GM04503 (cell line): ENCODE measurements around the gene GALNTL6.

Experiments
- DNase-seq: peaks from one replicate; pipeline ENCODE4 v3.0.0-alpha.2; 2012; ENCODE audit warnings: low read depth

Gene GALNTL6

DNA sequence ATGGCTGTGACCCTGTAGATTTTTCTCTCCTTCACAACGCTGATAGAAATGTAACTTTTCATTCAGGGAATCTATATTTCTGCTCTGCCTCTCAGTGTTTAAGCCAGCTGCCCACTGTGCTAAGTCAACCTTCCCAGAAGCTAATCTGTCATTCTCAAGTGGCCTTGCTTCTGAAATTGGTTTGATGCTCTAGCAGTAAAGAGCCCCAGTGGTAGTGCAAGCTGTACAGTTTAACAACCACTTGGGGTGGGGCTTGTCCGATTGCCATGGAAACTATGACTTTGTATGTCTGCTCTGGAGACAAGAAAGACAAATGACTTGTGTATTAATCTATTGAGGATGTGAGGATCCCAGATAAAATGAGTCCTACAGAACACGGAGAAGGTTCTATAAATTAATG lies 734.5 kb downstream of the GALNTL6 start:
- no peak for DNase-seq

DNA sequence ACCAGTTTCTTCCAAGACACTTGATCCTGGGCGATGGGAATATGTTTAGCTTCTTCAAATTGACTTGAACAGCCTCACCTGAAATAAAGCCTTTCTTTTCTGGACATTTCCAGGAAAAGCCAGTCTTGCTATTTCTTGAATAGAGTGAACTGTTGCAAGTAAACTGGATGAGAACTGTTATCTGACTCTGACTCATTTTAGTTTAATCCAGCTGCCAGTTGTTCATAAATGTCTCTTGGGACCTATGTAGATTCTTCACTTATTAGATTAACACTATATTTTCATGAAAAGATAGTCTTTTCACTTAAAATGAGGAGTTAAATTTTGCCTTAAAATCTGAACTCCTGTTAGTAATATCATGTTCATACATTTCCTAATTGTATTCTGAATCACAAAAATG lies 740.0 kb downstream of the GALNTL6 start:
- DNase-seq = no peak

DNA sequence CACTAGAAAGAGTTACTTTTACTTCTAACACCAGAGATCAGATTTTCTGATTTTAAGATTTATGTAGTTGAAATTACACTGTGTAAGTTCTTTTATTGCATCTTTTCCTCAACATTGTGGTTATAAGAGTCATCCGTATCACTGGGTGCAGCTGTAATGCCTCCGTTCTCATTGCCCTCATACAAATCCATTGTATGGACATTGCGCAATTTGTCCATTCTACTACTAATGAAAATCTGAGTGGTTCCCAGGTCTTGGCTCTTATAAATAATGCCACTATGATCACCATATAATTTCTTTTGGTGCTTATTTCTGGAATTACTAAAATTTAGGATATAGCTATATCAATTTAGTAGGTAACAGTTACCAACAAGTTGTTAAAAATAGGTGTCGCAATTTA lies 741.4 kb downstream of the GALNTL6 start:
- no peak for DNase-seq

DNA sequence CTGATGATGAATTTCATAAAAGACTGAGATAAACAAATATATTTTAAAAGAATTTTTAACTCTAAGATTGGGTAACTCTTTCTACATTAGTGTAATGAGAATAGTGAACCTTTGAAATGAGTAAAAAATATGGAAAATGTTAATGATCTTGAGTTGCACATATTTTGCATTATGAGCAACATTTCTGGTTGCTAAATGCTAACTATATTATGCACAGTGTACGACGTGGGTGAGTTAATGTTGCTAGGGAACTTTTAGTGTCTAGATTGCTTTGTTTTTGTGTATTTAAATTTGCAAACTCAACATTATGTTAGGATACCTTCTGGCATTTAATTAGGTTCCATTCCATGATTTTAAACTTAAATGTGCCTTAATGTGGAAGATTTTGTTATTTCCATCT lies 742.5 kb downstream of the GALNTL6 start:
- DNase-seq = no peak

DNA sequence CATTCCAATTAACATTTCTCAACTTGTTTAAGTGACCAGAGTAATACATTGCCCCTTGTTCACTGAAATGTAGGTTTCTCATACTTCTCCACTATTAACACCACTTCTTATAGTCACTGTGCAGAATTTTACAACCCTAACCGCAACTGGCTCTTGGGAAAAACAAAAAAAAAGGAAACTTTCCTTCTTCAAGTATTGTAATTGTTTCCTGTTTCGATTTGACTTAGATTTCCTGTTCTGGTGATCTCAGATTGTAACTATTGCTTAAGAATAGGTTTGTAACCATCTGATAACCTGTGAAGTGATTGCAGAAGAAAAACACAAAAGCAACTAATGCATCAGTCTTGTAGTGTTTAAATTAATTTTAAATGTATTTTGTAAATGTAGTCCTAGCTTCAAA lies 760.7 kb downstream of the GALNTL6 start:
- DNase-seq = no peak

DNA sequence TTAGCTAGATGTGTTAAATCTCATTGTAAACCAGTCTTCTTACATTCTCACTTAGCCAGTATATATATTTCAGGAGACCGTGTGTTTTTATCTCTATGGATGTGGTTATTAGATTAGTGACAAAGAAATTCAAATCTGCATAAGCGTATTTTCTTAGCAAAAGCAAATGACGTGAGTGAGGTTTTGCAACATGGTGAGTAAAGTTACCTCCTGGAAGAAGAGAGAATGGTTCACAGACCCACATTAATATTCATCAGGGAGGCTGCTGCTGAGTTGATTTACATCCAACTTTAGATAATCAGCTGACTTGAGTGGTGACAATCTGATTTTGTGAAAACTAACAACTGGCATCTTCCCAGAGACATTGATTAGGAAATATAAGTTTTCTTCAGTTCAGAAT lies 765.5 kb downstream of the GALNTL6 start:
- no peak for DNase-seq

DNA sequence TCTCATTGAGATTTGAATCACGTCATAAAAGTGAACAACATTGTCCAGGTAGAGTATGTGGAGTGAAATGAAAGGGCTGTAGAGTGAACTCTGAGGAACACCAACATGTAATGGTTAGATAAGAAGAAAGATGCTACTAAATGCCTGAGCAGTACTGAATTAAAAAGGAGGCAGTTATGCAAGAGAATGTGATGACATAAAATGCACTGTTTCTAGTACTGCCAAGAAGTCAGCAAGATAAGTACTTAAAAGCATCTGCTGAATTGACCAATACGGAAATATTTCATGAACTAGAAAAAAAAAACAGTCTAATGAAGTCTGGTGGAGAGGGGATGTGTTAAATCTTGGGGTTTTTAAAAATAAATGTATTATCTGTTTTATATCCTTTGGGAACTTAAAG lies 771.6 kb downstream of the GALNTL6 start:
- DNase-seq = no peak

DNA sequence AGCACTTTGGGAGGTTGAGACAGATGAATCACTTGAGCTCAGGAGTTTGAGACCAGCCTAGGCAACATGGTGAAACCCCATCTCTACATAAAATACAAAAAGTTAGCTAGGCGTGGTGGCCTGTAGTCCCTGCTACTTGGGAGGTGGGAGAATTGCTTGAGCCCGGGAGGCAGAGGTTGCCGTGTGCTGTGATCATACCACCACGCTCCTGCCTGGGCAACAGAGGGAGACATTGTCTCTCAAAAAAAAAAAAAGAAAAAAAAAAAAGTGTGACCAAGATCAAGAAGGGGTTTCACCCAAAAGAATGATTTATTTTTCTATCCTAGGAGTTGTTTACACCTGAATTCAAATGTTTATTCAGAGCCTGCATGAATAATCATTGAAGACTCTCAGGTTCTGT lies 783.0 kb downstream of the GALNTL6 start:
- no peak for DNase-seq

DNA sequence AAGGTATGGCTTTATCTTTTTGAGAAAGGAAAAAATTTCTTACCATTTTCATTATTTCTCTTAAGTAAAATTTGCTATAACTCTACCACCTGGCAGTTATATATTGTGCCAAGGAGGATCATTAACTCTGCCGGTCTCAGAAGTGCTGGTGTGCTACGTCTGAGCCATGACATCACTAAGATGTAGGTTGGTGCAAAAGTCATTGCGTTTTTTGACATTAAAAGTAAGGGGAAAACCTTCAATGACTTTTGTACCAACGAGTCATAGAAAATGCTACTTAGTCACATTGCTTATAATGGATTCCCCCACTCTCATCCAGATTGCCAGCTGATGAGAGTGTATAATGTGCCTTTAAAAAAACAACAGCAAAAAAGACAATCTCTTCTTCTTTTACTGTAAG lies 786.4 kb downstream of the GALNTL6 start:
- DNase-seq = no peak

DNA sequence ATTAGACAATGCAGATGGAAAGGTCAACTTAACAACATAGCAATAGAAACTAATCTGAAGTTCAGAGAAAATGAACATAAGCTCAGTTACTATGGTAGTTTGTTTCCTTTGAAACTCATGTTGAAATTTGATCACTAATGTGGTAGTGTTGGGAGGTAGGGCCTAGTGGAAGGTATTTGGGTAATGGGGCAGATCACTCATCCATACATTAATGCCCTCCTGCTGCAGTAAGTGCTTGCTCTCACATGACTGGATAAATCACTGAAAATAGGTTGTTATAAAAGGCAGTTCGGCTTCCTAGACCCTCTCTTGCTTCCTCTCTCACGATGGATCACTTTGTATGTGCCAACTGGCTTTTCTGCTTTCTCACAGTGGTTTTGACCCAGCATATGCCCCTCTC lies 788.0 kb downstream of the GALNTL6 start:
- no peak for DNase-seq

DNA sequence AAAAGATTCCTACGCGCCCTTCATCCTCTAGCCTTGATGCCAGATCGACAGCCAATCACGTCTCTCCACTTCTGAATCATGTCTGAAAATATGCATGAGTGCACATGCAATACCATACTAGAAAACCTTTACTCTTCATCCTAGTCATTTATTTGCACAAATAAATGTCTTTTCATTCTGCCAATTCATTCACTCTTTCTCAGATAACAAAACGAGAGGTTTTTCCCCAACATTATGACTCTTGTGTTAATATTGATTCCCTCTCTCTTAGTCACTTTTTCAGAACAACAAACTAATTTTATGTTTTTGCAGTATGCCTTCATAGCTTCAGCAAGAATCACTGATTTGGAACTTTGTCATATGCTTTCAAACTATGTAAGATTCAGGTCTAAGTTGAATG lies 806.0 kb downstream of the GALNTL6 start:
- no peak for DNase-seq

DNA sequence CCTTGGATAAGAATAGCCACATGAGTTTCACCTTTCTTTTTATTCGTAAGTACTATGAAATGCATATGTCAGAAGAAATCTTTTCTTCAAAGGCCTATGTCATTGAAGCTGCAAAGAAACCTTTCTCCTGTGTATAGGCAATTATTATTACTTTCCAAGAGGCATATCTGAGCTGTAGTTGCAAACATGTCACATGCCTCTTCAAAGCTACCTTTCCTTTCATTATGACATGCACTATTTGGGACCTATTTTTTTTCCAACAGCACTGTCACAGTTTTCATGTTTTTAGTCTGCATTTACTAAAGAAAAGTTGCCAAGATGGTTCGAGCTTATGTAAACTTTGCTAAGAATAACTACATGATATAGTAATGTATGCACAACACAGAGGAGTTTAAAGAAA lies 806.6 kb downstream of the GALNTL6 start:
- no peak for DNase-seq

DNA sequence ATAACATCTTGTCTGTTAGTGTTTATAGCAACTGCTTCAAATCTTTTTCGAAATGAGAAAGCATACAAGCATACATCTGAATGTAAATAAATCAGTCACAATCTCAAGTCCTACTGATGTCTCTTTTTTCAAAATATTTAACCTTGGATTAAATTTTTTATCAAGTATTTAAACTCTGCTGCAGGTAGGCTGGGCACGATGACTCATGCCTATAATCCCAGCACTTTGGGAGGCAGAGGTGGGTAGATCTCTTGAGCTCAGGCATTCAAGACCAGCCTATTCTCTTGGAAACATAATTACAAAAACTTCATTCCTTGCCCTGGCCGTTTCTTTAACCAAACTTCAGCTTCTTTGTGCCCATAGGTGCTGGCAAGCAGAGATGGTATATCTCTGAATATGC lies 815.1 kb downstream of the GALNTL6 start:
- DNase-seq = no peak

DNA sequence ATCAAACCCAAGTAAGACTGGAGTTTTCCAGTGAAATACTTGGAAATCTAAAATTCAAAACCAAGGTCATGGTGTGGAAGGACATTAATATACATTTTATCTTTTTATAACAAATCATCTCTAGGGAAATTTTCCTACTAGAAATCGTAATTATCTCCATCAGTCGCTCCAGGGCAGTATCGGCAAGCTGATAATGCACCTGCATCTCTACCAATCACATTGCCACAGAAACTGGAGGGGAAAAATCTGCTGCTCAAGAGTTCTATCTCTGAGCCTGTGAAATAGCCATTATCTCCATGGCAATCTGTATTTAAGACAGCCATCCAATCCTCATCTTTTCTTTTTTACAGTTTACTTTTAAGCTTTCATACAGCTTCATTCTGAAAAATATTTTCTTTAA lies 817.1 kb downstream of the GALNTL6 start:
- DNase-seq = no peak

DNA sequence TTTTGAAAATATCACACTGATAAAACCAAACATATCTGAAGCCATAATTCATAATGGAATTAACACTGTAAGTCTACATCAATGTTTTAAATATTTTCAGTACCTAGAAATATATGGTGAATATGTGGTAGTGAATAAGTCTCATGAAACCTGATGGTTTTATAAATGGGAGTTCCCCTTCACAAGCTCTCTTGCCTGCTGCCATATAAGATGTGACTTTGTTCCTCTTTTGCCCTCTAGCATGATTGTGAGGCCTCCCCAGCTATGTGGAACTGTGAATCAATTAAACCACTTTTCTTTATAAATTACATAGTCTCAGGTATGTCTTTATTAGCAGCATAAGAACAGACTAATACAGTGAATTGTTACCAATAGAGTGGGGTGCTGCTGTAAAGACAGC lies 818.6 kb downstream of the GALNTL6 start:
- DNase-seq = no peak

DNA sequence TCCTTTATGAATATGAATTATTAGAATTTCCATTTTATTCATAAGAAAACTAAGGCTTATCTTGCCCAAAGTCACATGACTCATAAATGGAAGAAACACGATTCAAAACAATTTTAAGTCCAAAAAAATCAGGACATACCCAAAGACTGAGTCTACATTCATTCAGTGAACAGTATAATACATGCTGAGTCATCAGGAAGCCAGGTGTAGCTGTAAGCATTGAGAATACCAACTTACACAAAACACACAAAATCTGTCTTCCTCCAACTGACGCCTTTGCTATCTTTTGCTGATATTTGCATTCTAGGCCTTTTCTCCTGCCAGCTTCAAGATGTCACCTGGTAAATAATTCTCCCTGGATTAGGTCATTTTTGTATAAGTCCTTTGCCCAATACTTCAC lies 835.3 kb downstream of the GALNTL6 start:
- no peak for DNase-seq

DNA sequence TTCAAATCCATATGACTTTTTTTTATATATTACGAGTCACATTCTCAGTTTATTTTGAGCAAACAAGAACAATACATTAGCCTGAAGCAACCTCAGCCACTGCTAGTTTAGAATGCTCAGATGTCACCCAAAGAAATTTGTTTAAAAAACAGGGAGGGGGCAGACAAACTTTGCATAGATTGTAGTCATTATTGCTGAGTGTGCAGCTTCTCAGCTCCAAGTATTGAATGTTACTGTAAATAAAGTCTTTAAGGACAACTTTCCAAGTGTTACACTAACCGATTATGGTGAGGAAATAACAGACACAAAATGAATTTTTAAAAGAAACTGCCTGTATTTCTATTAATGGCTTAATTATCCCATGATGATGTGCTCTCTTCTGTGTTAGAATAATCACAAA lies 835.9 kb downstream of the GALNTL6 start:
- no peak for DNase-seq

DNA sequence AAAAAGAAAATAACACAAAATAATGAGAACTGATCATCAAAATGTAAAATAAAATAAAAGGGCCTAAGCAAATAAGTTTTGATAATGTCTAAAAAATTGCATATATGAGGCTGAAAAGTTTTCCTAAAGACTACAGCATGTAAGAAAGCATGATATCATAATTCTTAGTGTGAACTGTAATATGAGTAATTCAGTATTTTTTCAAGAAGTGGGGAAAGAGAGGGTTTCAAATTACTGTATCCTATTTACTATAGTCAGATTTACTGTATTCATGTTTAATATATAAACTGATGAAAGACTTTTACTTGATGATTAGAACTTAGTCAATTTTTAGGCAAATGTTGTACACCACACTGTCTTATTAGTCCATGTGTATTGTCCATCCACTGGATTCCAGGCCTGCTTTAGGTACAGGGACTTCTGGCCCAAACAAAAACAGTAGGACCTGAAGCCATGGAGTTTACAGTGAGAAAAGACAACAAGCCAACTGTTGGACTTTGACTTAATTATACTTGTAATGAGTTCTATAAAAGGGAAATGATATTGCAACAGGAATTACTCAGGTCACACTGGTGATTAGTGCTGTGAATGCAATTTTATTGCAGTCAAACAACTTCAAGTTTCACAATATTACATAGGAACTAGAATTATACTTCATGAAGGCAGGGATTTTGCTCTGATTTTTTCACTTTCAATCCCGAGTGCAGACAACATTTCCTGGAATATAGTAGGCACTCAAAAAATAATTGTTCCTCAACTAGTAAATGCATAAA lies 837.7 kb downstream of the GALNTL6 start:
- DNase-seq = no peak

DNA sequence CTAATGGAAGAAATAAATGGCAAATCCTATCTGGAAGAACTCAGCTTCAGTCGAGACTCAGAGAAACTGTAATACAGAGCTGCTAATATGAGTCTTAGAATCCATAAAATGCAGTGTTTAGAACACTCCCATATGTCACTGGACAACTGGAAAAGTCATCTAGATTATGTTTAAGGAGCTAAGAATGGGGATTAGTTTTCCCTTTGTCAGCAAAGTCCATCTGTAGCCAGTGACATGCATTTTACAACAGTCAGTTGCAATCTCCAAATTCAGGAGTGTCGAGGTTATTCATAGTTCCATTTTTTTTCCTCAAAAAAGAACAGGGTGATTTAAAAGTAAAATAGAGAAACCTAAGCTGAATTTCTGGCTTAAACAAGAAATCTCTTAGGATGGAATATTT lies 838.8 kb downstream of the GALNTL6 start:
- DNase-seq = no peak

DNA sequence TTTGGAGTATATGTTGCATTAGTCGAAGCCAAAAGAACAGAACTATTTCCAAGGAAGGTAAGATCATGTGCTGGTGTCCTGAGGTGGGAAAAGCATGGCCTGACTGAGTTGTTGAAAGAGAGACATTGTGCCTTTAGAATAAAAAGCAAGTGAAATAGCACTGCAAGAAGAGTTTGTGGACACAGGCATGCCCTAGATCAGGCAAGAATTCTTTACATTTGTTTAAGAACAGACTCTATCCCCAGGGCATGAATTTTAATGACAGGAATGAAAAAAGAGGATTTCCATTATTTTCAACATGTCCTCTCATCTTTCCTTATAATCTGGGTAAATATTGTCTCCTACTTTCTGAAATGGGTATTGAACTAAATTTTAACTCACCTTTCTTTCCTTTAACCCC lies 839.2 kb downstream of the GALNTL6 start:
- no peak for DNase-seq

DNA sequence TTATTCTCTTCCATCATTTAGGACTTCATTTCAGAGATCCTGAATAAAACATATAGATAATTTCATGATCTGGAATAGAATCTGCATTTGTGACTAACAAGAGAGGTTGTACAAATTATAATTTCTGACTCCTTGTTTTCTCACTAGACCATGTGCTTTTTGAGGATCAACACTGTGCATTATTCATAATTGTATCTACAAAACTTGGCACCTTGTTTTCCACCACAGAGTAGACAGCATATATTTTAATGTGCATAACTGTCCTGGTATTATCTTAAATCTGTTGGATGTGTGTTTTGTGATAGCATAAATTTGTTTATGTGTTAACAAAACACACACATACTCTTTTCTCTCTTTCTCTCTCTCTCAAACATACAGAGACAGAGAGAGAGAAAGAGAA lies 840.5 kb downstream of the GALNTL6 start:
- no peak for DNase-seq

DNA sequence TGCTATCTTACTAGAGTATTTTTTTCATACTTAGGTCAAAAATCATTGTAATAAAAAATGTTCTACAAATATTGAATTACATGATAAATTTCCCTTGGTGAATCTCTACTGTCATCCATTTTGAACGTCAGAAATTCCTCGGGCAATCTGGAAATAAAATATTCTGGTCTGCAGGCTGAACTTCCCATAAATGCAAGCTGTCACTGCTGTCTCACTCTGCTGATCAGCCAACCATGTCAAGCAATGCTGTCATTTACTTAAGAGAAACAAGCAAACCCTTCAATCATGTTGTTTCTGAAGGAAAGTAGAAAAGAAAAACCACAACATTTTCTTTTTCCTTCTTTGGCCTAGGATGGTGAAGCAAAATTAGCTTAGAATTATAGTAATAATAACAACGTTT lies 841.3 kb downstream of the GALNTL6 start:
- no peak for DNase-seq

DNA sequence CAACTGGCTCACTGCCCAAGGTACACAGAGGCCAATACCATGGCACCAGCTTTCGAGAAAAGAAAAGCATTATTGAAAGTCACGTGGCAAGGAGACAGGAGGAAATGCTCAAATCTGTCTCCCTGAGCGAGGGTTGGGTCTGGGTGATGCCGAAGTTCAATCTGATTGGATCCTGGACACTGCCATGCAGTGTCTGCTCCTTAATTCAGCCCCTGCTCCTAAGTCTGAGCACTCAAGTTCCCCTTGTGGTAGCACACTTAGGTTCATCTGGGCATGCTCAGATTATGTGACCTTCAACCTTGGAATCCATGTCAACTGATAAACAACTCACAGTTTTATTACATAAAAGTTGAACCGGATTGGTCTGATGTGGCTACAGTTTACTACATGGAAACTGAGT lies 842.9 kb downstream of the GALNTL6 start:
- DNase-seq = no peak

DNA sequence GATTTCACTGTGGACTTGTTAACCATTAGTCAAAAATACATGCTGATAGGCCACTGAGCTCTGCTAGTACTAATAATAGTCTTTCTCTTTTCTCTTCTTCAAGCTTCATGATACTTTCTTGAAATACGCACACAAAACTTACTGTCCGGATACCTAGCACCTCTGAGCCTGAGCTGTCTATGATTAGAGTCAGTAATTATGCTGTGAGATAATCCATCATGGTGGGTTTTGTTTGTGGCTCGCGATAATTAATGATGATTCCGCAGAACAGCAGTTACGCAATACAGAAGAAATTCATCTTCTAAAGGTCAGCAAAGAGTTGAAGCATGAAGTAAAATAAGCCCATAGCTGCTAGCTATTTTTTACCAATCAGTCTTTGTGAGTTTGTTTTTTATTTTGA lies 843.9 kb downstream of the GALNTL6 start:
- DNase-seq = no peak

DNA sequence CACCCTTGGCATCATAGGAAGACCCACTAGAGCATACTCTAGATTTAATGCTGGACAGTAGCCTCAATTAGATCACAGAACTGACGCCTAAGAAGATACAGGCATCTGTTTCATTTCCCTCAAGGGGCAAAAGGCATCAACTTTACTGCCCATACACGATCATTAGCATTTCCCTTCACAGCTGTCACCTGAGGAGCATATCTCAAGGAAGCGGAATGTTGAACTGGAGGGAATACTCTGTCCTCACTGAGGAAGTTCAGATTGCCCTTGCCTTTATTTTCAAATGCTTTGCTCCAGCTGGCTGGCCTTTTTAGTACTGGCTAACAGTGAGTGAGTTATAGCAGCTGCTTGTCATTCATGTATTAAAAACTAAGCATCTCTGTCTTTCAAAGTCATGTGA lies 847.0 kb downstream of the GALNTL6 start:
- no peak for DNase-seq
